Liver (tissue), 3 donors: ENCODE measurements around the gene MAPKAP1.

Source experiments
- ATF3 ChIP-seq: IDR thresholded peaks from 2 replicates; pipeline ENCODE4 v1.6.1; 2016; ENCODE audit warnings: antibody characterized with exemption
- CTCF ChIP-seq: fragments of 150-350 bp; IDR thresholded peaks from 2 replicates; pipeline ENCODE4 v1.5.1; 2017; ENCODE audit warnings: improper control_type of control experiment, low read depth, low read length; ENCODE audit not compliant: missing input control
- MAX ChIP-seq: IDR thresholded peaks from 2 replicates; pipeline ENCODE4 v1.6.1; 2016; ENCODE audit warnings: antibody characterized with exemption
- RAD21 ChIP-seq, 2 donors: IDR thresholded peaks; 2 replicates each; pipeline ENCODE4 v1.6.1; 2016; ENCODE audit warnings: antibody characterized with exemption in 2 of 2, mild to moderate bottlenecking in 2 of 2
- SP1 ChIP-seq: IDR thresholded peaks from 2 replicates; pipeline ENCODE4 v1.6.1; 2018; ENCODE audit warnings: antibody characterized with exemption, mild to moderate bottlenecking
- donor health status: healthy.
- donor health status: healthy.

GRCh38 chr9:125397736-125398135 lies 309.3 kb downstream of the MAPKAP1 start:
- no peak for TF ChIP-seq CTCF
- no peak for TF ChIP-seq ATF3
- TF ChIP-seq MAX: no peak
- TF ChIP-seq RAD21 (IDR thresholded peaks at IDR 0.05): no peak
- TF ChIP-seq SP1: no peak
